ENCODE data around the gene FAM3D.
"Not testable (repeated sequence)": the region's sequence is repeated elsewhere in the genome, so short reads cannot be mapped to it uniquely, and the experiment has no call there.

The FAM3D gene

GRCh38 chr3:58683466-58683865 lies 16.9 kb upstream of the FAM3D start:
- DNase-seq (ENCODE audit: low spot score) = no peak

GRCh38 chr3:58683001-58683458 lies 16.5 kb upstream of the FAM3D start:
- DNase-seq (ENCODE audit: low spot score) = no peak

- DNase-seq (ENCODE audit: low spot score) = no peak
Observed at GRCh38 chr3:58681863-58682262, 15.3 kb upstream of the FAM3D start.

- DNase-seq (ENCODE audit: low spot score) = no peak
Observed at GRCh38 chr3:58680879-58681525, 14.4 kb upstream of the FAM3D start.

- DNase-seq (ENCODE audit: low spot score) = no peak
Observed at GRCh38 chr3:58679974-58680666, 13.5 kb upstream of the FAM3D start.

- no peak for DNase-seq (ENCODE audit: low spot score)
Observed at GRCh38 chr3:58679446-58679845, 12.9 kb upstream of the FAM3D start.

GRCh38 chr3:58678177-58678970 lies 11.8 kb upstream of the FAM3D start:
- not testable (repeated sequence) for DNase-seq (ENCODE audit: low spot score)

- no peak for DNase-seq (ENCODE audit: low spot score)
Observed at GRCh38 chr3:58672880-58673279, 6.3 kb upstream of the FAM3D start.

GRCh38 chr3:58672451-58672850 lies 5.9 kb upstream of the FAM3D start:
- no peak for DNase-seq (ENCODE audit: low spot score)

GRCh38 chr3:58670506-58671135 lies 4.0 kb upstream of the FAM3D start:
- no peak for DNase-seq (ENCODE audit: low spot score)

- DNase-seq (ENCODE audit: low spot score) = no peak
Observed at GRCh38 chr3:58668247-58668646, 1.7 kb upstream of the FAM3D start.

- DNase-seq (ENCODE audit: low spot score) = no peak
Observed at GRCh38 chr3:58667704-58668103, 1.1 kb upstream of the FAM3D start.

- no peak for DNase-seq (ENCODE audit: low spot score)
Observed at GRCh38 chr3:58667229-58667628, 655 bp upstream of the FAM3D start.

GRCh38 chr3:58665405-58665804 lies 1.2 kb downstream of the FAM3D start:
- DNase-seq (ENCODE audit: low spot score) = no peak

- no peak for DNase-seq (ENCODE audit: low spot score)
Observed at GRCh38 chr3:58664611-58665010, 2.0 kb downstream of the FAM3D start.

- no peak for DNase-seq (ENCODE audit: low spot score)
Observed at GRCh38 chr3:58661836-58662420, 4.6 kb downstream of the FAM3D start.

- no peak for DNase-seq (ENCODE audit: low spot score)
Observed at GRCh38 chr3:58660998-58661397, 5.6 kb downstream of the FAM3D start.

GRCh38 chr3:58659051-58659675 lies 7.4 kb downstream of the FAM3D start:
- DNase-seq (ENCODE audit: low spot score) = peak; percentile 77

- DNase-seq (ENCODE audit: low spot score) = no peak
Observed at GRCh38 chr3:58658508-58658907, 8.1 kb downstream of the FAM3D start.

- DNase-seq (ENCODE audit: low spot score) = no peak
Observed at GRCh38 chr3:58657571-58658141, 8.9 kb downstream of the FAM3D start.

GRCh38 chr3:58657036-58657520 lies 9.5 kb downstream of the FAM3D start:
- no peak for DNase-seq (ENCODE audit: low spot score)

All from iPS-NIHi11 (cell line).